SK-N-SH treated with all-trans-retinoic acid at 6 μM for 48 hours (cell line): ENCODE measurements around the gene ADCK1.

Source experiments
- ATAC-seq: fragments of 200-7000 bp; cut with Tn5 transposase; 3 replicates; pipeline ENCODE4 v1.9.1; 2020; ENCODE audit warnings: mild to moderate bottlenecking, moderate library complexity
- CSDC2 ChIP-seq: fragments of 250-450 bp; sonication (Bioruptor Pico); IDR thresholded peaks from 2 replicates; pipeline ENCODE4 v1.5.0; 2020; ENCODE audit warnings: mild to moderate bottlenecking, moderate library complexity
- CSRNP3 ChIP-seq: fragments of 250-450 bp; sonication (Bioruptor Pico); IDR thresholded peaks from 2 replicates; pipeline ENCODE4 v1.5.1; 2021; ENCODE audit warnings: mild to moderate bottlenecking, moderate library complexity
- ESRRG ChIP-seq: fragments of 250-450 bp; sonication (Bioruptor Pico); IDR thresholded peaks from 2 replicates; pipeline ENCODE4 v1.6.1; 2021; ENCODE audit warnings: mild to moderate bottlenecking
- GLIS3 ChIP-seq: fragments of 250-450 bp; sonication (Bioruptor Pico); IDR thresholded peaks from 2 replicates; pipeline ENCODE4 v1.5.0; 2020; ENCODE audit warnings: mild to moderate bottlenecking, moderate library complexity
- ISL1 ChIP-seq: fragments of 250-450 bp; sonication (Bioruptor Pico); IDR thresholded peaks from 2 replicates; pipeline ENCODE4 v2.1.2; 2022; ENCODE audit warnings: mild to moderate bottlenecking, moderate library complexity
- POU6F1 ChIP-seq: fragments of 250-450 bp; sonication (Bioruptor Pico); IDR thresholded peaks from 2 replicates; pipeline ENCODE4 v1.8.0; 2021; ENCODE audit warnings: low read depth, mild to moderate bottlenecking, moderate library complexity, borderline replicate concordance
- SNAI2 ChIP-seq: fragments of 250-450 bp; sonication (Bioruptor Pico); IDR thresholded peaks from 2 replicates; pipeline ENCODE4 v1.5.0; 2020; ENCODE audit warnings: mild to moderate bottlenecking, moderate library complexity
- TCF4 ChIP-seq: fragments of 250-450 bp; sonication (Bioruptor Pico); IDR thresholded peaks from 2 replicates; pipeline ENCODE4 v1.8.0; 2021; ENCODE audit warnings: mild to moderate bottlenecking, moderate library complexity, borderline replicate concordance
- ZFP3 ChIP-seq: fragments of 250-450 bp; sonication (Bioruptor Pico); IDR thresholded peaks from 2 replicates; pipeline ENCODE4 v1.5.0; 2020; ENCODE audit warnings: mild to moderate bottlenecking, moderate library complexity
- ZNF565 ChIP-seq: fragments of 450-650 bp; formaldehyde crosslinking; conservative IDR thresholded peaks from 2 replicates; pipeline ENCODE4 v1.5.0; 2020; ENCODE audit warnings: low read depth, mild to moderate bottlenecking, moderate library complexity
- ZNF70 ChIP-seq: fragments of 450-650 bp; formaldehyde crosslinking; IDR thresholded peaks from 2 replicates; pipeline ENCODE4 v1.5.0; 2020; ENCODE audit warnings: mild to moderate bottlenecking, moderate library complexity
- ZNF8 ChIP-seq: fragments of 450-650 bp; formaldehyde crosslinking; IDR thresholded peaks from 2 replicates; pipeline ENCODE4 v1.5.0; 2020; ENCODE audit warnings: mild to moderate bottlenecking, moderate library complexity
- TF ChIP-seq, protein P1 (sequence below): fragments of 250-450 bp; sonication (Bioruptor Pico); IDR thresholded peaks from 2 replicates; pipeline ENCODE4 v1.8.0; 2020; ENCODE audit warnings: mild to moderate bottlenecking, moderate library complexity, borderline replicate concordance
- TF ChIP-seq, protein P2 (sequence below): fragments of 250-450 bp; sonication (Bioruptor Pico); IDR thresholded peaks from 2 replicates; pipeline ENCODE4 v1.5.0; 2020; ENCODE audit warnings: mild to moderate bottlenecking, moderate library complexity
- TF ChIP-seq, protein P3 (sequence below): fragments of 250-450 bp; sonication (Bioruptor Pico); IDR thresholded peaks from 2 replicates; pipeline ENCODE4 v1.5.1; 2020; ENCODE audit warnings: low read depth, mild to moderate bottlenecking, moderate library complexity

Gene ADCK1

GRCh38 chr14:77830692-77831091 lies 30.8 kb downstream of the ADCK1 start (continued):
- TF ChIP-seq, protein P1, sequence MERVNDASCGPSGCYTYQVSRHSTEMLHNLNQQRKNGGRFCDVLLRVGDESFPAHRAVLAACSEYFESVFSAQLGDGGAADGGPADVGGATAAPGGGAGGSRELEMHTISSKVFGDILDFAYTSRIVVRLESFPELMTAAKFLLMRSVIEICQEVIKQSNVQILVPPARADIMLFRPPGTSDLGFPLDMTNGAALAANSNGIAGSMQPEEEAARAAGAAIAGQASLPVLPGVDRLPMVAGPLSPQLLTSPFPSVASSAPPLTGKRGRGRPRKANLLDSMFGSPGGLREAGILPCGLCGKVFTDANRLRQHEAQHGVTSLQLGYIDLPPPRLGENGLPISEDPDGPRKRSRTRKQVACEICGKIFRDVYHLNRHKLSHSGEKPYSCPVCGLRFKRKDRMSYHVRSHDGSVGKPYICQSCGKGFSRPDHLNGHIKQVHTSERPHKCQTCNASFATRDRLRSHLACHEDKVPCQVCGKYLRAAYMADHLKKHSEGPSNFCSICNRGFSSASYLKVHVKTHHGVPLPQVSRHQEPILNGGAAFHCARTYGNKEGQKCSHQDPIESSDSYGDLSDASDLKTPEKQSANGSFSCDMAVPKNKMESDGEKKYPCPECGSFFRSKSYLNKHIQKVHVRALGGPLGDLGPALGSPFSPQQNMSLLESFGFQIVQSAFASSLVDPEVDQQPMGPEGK (CRISPR knock-in tag) = no peak
- no peak for TF ChIP-seq ZNF70 (CRISPR knock-in tag)
- TF ChIP-seq, protein P2, sequence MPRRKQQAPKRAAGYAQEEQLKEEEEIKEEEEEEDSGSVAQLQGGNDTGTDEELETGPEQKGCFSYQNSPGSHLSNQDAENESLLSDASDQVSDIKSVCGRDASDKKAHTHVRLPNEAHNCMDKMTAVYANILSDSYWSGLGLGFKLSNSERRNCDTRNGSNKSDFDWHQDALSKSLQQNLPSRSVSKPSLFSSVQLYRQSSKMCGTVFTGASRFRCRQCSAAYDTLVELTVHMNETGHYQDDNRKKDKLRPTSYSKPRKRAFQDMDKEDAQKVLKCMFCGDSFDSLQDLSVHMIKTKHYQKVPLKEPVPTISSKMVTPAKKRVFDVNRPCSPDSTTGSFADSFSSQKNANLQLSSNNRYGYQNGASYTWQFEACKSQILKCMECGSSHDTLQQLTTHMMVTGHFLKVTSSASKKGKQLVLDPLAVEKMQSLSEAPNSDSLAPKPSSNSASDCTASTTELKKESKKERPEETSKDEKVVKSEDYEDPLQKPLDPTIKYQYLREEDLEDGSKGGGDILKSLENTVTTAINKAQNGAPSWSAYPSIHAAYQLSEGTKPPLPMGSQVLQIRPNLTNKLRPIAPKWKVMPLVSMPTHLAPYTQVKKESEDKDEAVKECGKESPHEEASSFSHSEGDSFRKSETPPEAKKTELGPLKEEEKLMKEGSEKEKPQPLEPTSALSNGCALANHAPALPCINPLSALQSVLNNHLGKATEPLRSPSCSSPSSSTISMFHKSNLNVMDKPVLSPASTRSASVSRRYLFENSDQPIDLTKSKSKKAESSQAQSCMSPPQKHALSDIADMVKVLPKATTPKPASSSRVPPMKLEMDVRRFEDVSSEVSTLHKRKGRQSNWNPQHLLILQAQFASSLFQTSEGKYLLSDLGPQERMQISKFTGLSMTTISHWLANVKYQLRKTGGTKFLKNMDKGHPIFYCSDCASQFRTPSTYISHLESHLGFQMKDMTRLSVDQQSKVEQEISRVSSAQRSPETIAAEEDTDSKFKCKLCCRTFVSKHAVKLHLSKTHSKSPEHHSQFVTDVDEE (CRISPR knock-in tag) = no peak
- no peak for TF ChIP-seq POU6F1 (CRISPR knock-in tag)

DNA sequence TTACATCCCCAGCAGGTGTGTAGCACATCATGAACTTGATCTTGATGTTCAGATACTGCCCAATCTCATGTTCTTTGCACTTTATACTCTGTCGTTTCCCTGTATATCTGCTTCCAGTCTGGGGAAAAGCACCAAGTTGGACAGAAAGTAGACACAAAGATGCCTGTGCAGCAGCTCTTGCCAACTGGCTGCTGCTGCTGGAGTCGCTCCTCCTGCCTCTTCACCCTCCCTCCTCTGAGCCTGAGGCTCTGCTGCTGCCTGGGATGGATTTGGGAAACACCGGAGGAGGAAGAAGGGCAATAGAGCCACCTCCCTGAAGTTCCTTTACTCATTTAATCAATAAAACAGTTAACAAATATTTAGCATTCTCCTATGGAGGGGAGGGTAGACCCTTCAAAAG lies 32.4 kb downstream of the ADCK1 start:
- TF ChIP-seq, protein P3, sequence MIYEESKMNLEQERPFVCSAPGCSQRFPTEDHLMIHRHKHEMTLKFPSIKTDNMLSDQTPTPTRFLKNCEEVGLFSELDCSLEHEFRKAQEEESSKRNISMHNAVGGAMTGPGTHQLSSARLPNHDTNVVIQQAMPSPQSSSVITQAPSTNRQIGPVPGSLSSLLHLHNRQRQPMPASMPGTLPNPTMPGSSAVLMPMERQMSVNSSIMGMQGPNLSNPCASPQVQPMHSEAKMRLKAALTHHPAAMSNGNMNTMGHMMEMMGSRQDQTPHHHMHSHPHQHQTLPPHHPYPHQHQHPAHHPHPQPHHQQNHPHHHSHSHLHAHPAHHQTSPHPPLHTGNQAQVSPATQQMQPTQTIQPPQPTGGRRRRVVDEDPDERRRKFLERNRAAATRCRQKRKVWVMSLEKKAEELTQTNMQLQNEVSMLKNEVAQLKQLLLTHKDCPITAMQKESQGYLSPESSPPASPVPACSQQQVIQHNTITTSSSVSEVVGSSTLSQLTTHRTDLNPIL (CRISPR knock-in tag) = no peak
- TF ChIP-seq, protein P1 (CRISPR knock-in tag) = no peak
- TF ChIP-seq SNAI2 = no peak
- no peak for TF ChIP-seq CSDC2 (CRISPR knock-in tag)
- TF ChIP-seq ESRRG (CRISPR knock-in tag) = no peak
- TF ChIP-seq, protein P2 (CRISPR knock-in tag) = no peak
- no peak for ATAC-seq

GRCh38 chr14:77837926-77838325 lies 38.0 kb downstream of the ADCK1 start:
- no peak for ATAC-seq
- TF ChIP-seq GLIS3 (CRISPR knock-in tag) = no peak
- no peak for TF ChIP-seq ZNF565 (CRISPR knock-in tag)
- TF ChIP-seq ESRRG (CRISPR knock-in tag) = no peak
- TF ChIP-seq, protein P2 (CRISPR knock-in tag) = no peak
- TF ChIP-seq ISL1 = no peak
- TF ChIP-seq ZNF8 (CRISPR knock-in tag) = no peak
- TF ChIP-seq, protein P3 (CRISPR knock-in tag) = no peak
- TF ChIP-seq TCF4 = no peak
- no peak for TF ChIP-seq ZFP3 (CRISPR knock-in tag)
- TF ChIP-seq, protein P1 (CRISPR knock-in tag) = no peak
- no peak for TF ChIP-seq CSRNP3 (CRISPR knock-in tag)
